ENCODE results near the gene C10orf71. TPM values are rescaled to one million over a fixed set of nuclear protein-coding genes. Genes with fewer than 3 reads are reported as not detected.

The C10orf71 gene
- total and polyA plus RNA-seq, 12 donors = 0.08 to 0.10 TPM; not detected in 10

DNA sequence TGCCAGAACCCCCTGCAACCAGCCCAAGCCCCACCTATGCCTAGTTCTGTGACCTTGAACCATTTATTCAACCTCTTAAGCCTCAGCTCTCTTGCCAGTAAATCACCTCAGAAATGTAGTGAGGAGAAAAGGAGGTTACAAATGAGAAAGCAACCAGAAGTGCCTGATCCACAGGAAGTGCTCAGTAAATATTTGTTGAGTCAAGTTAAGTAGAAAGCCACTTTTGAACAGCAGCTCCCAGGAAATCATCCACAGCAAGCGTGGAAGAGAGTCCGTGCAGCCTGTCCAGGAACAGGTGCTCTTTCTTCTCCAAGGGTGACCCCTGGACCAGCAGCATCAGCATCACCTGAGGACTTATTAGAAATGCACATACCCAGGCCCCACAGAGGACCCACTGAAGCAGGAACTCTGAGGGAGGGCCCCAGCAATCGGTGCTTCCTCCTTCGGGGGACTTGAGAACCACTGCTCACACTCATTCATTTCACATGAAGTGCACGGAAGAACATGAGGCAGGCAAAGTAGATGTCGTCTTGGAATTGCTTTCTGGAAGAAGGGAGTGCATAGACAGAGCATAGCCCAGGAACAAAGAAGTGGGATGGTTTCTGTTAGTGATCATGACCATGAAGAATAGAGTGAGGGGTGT lies 6.3 kb upstream of the C10orf71 start:
- WGBS, 4 donors = 73 to 85% (median 82%) methylated on average over 6 of the region's 6 CpGs
- no peaks in the 10 kb centered on the region for H3K27me3 ChIP-seq
- no peaks in the 10 kb centered on the region for H3K4me1 ChIP-seq (replicated peaks in 1 of 2)
- DNase-seq = no peak
- no peak overlapping the region for H3K27ac ChIP-seq
- H3K36me3 ChIP-seq (replicated peaks in 1 of 2) = no peaks in the 10 kb centered on the region
- H3K4me3 ChIP-seq = no peak overlapping the region
- H3K9me3 ChIP-seq (replicated peaks in 1 of 3) = no peaks in the 10 kb centered on the region
- no peak for TF ChIP-seq POLR2A (IDR thresholded peaks at IDR 0.05)
- TF ChIP-seq, protein P1, sequence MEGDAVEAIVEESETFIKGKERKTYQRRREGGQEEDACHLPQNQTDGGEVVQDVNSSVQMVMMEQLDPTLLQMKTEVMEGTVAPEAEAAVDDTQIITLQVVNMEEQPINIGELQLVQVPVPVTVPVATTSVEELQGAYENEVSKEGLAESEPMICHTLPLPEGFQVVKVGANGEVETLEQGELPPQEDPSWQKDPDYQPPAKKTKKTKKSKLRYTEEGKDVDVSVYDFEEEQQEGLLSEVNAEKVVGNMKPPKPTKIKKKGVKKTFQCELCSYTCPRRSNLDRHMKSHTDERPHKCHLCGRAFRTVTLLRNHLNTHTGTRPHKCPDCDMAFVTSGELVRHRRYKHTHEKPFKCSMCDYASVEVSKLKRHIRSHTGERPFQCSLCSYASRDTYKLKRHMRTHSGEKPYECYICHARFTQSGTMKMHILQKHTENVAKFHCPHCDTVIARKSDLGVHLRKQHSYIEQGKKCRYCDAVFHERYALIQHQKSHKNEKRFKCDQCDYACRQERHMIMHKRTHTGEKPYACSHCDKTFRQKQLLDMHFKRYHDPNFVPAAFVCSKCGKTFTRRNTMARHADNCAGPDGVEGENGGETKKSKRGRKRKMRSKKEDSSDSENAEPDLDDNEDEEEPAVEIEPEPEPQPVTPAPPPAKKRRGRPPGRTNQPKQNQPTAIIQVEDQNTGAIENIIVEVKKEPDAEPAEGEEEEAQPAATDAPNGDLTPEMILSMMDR (IDR thresholded peaks at IDR 0.05) = no peak
- intact Hi-C loops (cut with DNase I) = no loop called here

DNA sequence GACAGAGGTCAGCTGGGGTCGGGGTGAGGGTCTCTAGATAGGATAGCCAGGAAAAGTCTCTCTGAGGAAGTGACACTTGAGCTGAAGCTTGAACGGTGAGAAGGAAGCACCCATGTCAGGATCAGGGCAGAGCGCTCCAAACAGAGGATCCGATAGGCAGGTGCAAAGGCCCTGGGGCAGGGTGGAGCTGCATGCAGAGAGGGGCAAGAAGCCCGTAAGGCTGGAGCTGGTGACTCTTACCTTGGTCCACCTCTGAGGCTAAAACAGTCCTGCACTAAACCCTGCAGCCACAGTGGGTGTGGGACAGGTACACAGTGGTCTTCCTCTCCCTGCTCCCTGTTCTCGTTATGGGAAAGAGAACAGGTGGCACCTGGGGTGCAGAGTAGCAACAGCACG lies 5.8 kb upstream of the C10orf71 start:
- H3K4me1 ChIP-seq (replicated peaks in 1 of 2) = no peaks in the 10 kb centered on the region
- H3K27ac ChIP-seq = no peak overlapping the region
- no peaks in the 10 kb centered on the region for H3K9me3 ChIP-seq (replicated peaks in 1 of 3)
- intact Hi-C loops (cut with DNase I) = no loop called here
- H3K4me3 ChIP-seq = no peak overlapping the region
- DNase-seq = no peak
- TF ChIP-seq POLR2A (IDR thresholded peaks at IDR 0.05) = no peak
- TF ChIP-seq, protein P1 (IDR thresholded peaks at IDR 0.05) = no peak
- WGBS, 4 donors = 72 to 90% (median 86%) methylated on average over 6 to 7 of the region's 7 CpGs
- no peaks in the 10 kb centered on the region for H3K27me3 ChIP-seq
- no peaks in the 10 kb centered on the region for H3K36me3 ChIP-seq (replicated peaks in 1 of 2)

DNA sequence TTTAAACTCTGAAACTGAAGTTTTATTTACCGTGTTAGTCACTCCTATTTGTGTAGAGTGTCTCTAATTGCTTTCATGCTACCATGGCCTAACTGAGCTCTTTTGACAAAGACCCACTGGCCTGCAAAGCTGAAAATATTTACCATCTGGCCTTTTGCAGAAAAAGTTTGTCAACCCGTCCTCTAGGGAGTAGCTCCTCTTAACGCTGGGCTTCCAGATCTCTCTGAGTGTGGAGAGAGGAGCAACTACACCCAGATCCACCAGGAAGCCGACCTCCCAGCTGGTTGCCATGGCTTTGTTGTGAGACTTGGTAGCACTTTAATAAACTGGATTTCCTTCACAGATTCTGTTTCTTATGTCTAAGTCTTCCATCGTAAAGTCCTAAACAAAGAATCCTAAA lies 4.2 kb upstream of the C10orf71 start:
- DNase-seq = no peak
- Histone ChIP-seq H3K36me3 (replicated peaks in 1 of 2) (no peaks in the 10 kb centered on the region), H3K4me3 (no peak overlapping the region), H3K4me1 (replicated peaks in 1 of 2) (no peaks in the 10 kb centered on the region), H3K27me3 (no peaks in the 10 kb centered on the region), H3K9me3 (replicated peaks in 1 of 3) (no peaks in the 10 kb centered on the region), H3K27ac (no peak overlapping the region)
- 82 to 87% (median 84%) methylated on average over 5 of the region's 5 CpGs for WGBS, 4 donors
- TF ChIP-seq POLR2A (IDR thresholded peaks at IDR 0.05) = no peak
- TF ChIP-seq, protein P1 (IDR thresholded peaks at IDR 0.05) = no peak
- intact Hi-C loops (cut with DNase I) = no loop called here

DNA sequence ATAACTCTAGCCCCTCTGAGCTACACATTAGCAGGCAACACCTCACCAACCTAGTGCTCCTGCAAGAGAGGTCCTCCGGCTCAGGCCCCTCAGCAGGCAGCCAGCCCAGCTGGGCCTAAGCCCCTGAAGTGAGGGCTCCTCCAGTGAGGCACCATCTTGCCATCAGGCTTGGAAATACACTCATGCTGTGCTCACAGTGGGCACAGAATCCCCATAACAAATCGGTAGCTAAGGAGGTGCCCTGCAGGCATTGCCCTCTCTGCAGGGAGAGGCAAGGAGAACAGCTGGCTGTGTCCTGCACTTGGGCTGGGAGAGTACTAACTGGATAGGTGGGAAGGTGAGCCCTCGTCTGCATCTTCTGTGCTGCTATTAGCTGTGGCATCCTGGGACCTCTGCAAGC lies 3.7 kb upstream of the C10orf71 start:
- Histone ChIP-seq H3K27me3 (no peaks in the 10 kb centered on the region), H3K36me3 (replicated peaks in 1 of 2) (no peaks in the 10 kb centered on the region), H3K4me3 (no peak overlapping the region), H3K4me1 (replicated peaks in 1 of 2) (no peaks in the 10 kb centered on the region), H3K27ac (no peak overlapping the region), H3K9me3 (replicated peaks in 1 of 3) (no peaks in the 10 kb centered on the region)
- intact Hi-C loops (cut with DNase I) = no loop called here
- WGBS, 4 donors = 80 to 100% (median 86%) methylated on average over 2 to 3 of the region's 3 CpGs
- TF ChIP-seq, protein P1 (IDR thresholded peaks at IDR 0.05) = no peak
- no peak for TF ChIP-seq POLR2A (IDR thresholded peaks at IDR 0.05)
- DNase-seq = no peak
